H9 (cell line): ENCODE measurements around the gene IGLON5. TPM values are rescaled to one million over a fixed set of nuclear protein-coding genes. Genes with fewer than 3 reads are reported as not detected.

Source experiments
- DNase-seq: peaks from one replicate; pipeline ENCODE4 v3.0.0-alpha.2; 2017
- H2AFZ ChIP-seq: one replicate; pipeline ENCODE4 v1.6.1; 2013; ENCODE audit warnings: mild to moderate bottlenecking, low read length, control low read depth, moderate library complexity
- H2AK5ac ChIP-seq: 2 replicates; pipeline ENCODE4 v1.6.1; 2013; ENCODE audit warnings: low read length, control low read depth, mixed read lengths; ENCODE audit not compliant: insufficient read length
- H2BK120ac ChIP-seq: one replicate; pipeline ENCODE4 v1.6.1; 2013; ENCODE audit warnings: low read depth, mild to moderate bottlenecking, low read length, control low read depth, inconsistent platforms; ENCODE audit not compliant: poor library complexity, severe bottlenecking
- H2BK12ac ChIP-seq: 2 replicates; pipeline ENCODE4 v1.6.1; 2013; ENCODE audit warnings: low read length, control low read depth, mixed read lengths, low read depth; ENCODE audit not compliant: insufficient read length
- H2BK15ac ChIP-seq: 2 replicates; pipeline ENCODE4 v1.6.1; 2013; ENCODE audit warnings: low read depth, low read length, control low read depth
- H2BK20ac ChIP-seq: one replicate; pipeline ENCODE4 v1.6.1; 2013; ENCODE audit warnings: low read depth, mild to moderate bottlenecking, low read length, control low read depth, inconsistent platforms; ENCODE audit not compliant: poor library complexity, severe bottlenecking
- H2BK5ac ChIP-seq: 2 replicates; pipeline ENCODE4 v1.6.1; 2013; ENCODE audit warnings: low read length, control low read depth, mixed read lengths; ENCODE audit not compliant: insufficient read length
- H3K14ac ChIP-seq: 2 replicates; pipeline ENCODE4 v1.6.1; 2013; ENCODE audit warnings: low read length, control low read depth; ENCODE audit not compliant: insufficient read depth
- H3K18ac ChIP-seq: 2 replicates; pipeline ENCODE4 v1.6.1; 2013; ENCODE audit warnings: low read depth, mild to moderate bottlenecking, mixed read lengths, low read length, control low read depth; ENCODE audit not compliant: insufficient read length
- H3K23ac ChIP-seq: 2 replicates; pipeline ENCODE4 v1.6.1; 2013; ENCODE audit warnings: low read length, control low read depth, mixed read lengths, low read depth; ENCODE audit not compliant: insufficient read length
- H3K23me2 ChIP-seq: 2 replicates; pipeline ENCODE4 v1.6.1; 2013; ENCODE audit warnings: low read depth, mild to moderate bottlenecking, mixed read lengths, low read length, control low read depth; ENCODE audit not compliant: insufficient read length, poor library complexity, severe bottlenecking
- H3K27ac ChIP-seq: 2 replicates; pipeline ENCODE4 v1.5.1; 2013; ENCODE audit warnings: low read length, control low read depth, mixed read lengths, low read depth; ENCODE audit not compliant: insufficient read length
- H3K27me3 ChIP-seq: 2 replicates; pipeline ENCODE4 v1.6.1; 2013; ENCODE audit warnings: low read length, control low read depth, inconsistent platforms; ENCODE audit not compliant: insufficient read depth
- H3K4ac ChIP-seq: 2 replicates; pipeline ENCODE4 v1.6.1; 2013; ENCODE audit warnings: low read depth, mild to moderate bottlenecking, control low read depth, inconsistent platforms, low read length, moderate library complexity
- H3K4me1 ChIP-seq: 2 replicates; pipeline ENCODE4 v1.6.1; 2013; ENCODE audit warnings: low read length, control low read depth, inconsistent platforms; ENCODE audit not compliant: insufficient read depth
- H3K4me2 ChIP-seq: 2 replicates; pipeline ENCODE4 v1.6.1; 2013; ENCODE audit warnings: low read length, control low read depth, mixed read lengths; ENCODE audit not compliant: insufficient read length, insufficient read depth
- H3K56ac ChIP-seq: 2 replicates; pipeline ENCODE4 v1.6.1; 2013; ENCODE audit warnings: low read depth, mild to moderate bottlenecking, mixed read lengths, low read length, control low read depth; ENCODE audit not compliant: insufficient read length
- H3K79me1 ChIP-seq: 2 replicates; pipeline ENCODE4 v1.6.1; 2013; ENCODE audit warnings: low read depth, mild to moderate bottlenecking, moderate library complexity, low read length, control low read depth, inconsistent platforms; ENCODE audit not compliant: insufficient read depth, poor library complexity, severe bottlenecking
- H3K79me2 ChIP-seq: 2 replicates; pipeline ENCODE4 v1.6.1; 2013; ENCODE audit warnings: low read length, control low read depth, inconsistent platforms; ENCODE audit not compliant: insufficient read depth
- H3K9ac ChIP-seq: 2 replicates; pipeline ENCODE4 v1.6.1; 2013; ENCODE audit warnings: low read length, control low read depth, mixed read lengths; ENCODE audit not compliant: insufficient read length; ENCODE audit errors: extremely low read depth
- H3K9me3 ChIP-seq: one replicate; pipeline ENCODE4 v1.6.1; 2013; ENCODE audit warnings: low read depth, low read length, inconsistent platforms; ENCODE audit not compliant: control insufficient read depth
- H3T11ph ChIP-seq: one replicate; pipeline ENCODE4 v1.6.1; 2013; ENCODE audit warnings: mild to moderate bottlenecking, low read length, control low read depth, inconsistent platforms
- H4K20me1 ChIP-seq: one replicate; pipeline ENCODE4 v1.6.1; 2013; ENCODE audit not compliant: control insufficient read depth, insufficient read length, insufficient read depth
- H4K5ac ChIP-seq: 2 replicates; pipeline ENCODE4 v1.6.1; 2013; ENCODE audit warnings: low read depth, mild to moderate bottlenecking, mixed read lengths, low read length, control low read depth; ENCODE audit not compliant: insufficient read length
- H4K8ac ChIP-seq: replicated peaks from 2 replicates; pipeline ENCODE4 v1.6.1; 2013; ENCODE audit warnings: low read length, control low read depth, mixed read lengths, low read depth; ENCODE audit not compliant: insufficient read length
- H4K91ac ChIP-seq: 2 replicates; pipeline ENCODE4 v1.6.1; 2013; ENCODE audit warnings: low read depth, mild to moderate bottlenecking, moderate library complexity, mixed read lengths, low read length, control low read depth; ENCODE audit not compliant: insufficient read length
- H3K27ac Mint-ChIP-seq, 3 experiments: 2 replicates in 2 of 3; 3 replicates in 1 of 3; pipeline ENCODE4 v1.8.0; 2020 to 2021; ENCODE audit warnings: mixed read lengths in 3 of 3, mild to moderate bottlenecking in 1 of 3, moderate library complexity in 1 of 3
- H3K27me3 Mint-ChIP-seq: 2 replicates; pipeline ENCODE4 v1.8.0; 2021; ENCODE audit warnings: low read depth, mild to moderate bottlenecking, moderate library complexity, mixed read lengths
- H3K36me3 Mint-ChIP-seq, 3 experiments: 2 replicates in 2 of 3; 3 replicates in 1 of 3; pipeline ENCODE4 v1.8.0; 2020 to 2021; ENCODE audit warnings: low read depth in 3 of 3, mixed read lengths in 3 of 3; ENCODE audit not compliant: insufficient read depth in 1 of 3
- H3K4me1 Mint-ChIP-seq, 2 experiments: 2 replicates each; pipeline ENCODE4 v1.8.0; 2020; ENCODE audit warnings: mixed read lengths in 2 of 2
- H3K4me3 Mint-ChIP-seq, 2 experiments: 2 replicates in 1 of 2; 3 replicates in 1 of 2; pipeline ENCODE4 v1.8.0; 2020 to 2021; ENCODE audit warnings: mild to moderate bottlenecking in 2 of 2, mixed read lengths in 2 of 2, moderate library complexity in 1 of 2
- H3K9me3 Mint-ChIP-seq, 2 experiments: 2 replicates in 1 of 2; 3 replicates in 1 of 2; pipeline ENCODE4 v1.8.0; 2020; ENCODE audit warnings: mild to moderate bottlenecking in 2 of 2, mixed read lengths in 2 of 2, moderate library complexity in 1 of 2
- WGBS: extraction: QIAGEN DNeasy Blood & Tissue Kit; methylation state at CpG from one replicate; pipeline ENCODE4 v1.1.7; 2013; ENCODE audit warnings: missing lambda C conversion rate, low lambda C conversion rate, mixed read lengths; ENCODE audit not compliant: insufficient read length; ENCODE audit errors: extremely low coverage; 5-methylcytosine and 5-hydroxymethylcytosine counted together
- total RNA-seq: library from RNA; stranded (reverse); gene quantifications from 2 replicates; pipeline ENCODE4 v1.2.1, GENCODE V29; 2021
- TF ChIP-seq, protein P1 (sequence below): fragments of 200-600 bp; sonication (generic); conservative IDR thresholded peaks from 3 replicates; pipeline ENCODE4 v1.8.0; 2021; ENCODE audit warnings: antibody characterized with exemption, mild to moderate bottlenecking

IGLON5 gene
- total RNA-seq, 1 experiment from 2014 or later, result 41.4 TPM

GRCh38 chr19:51372021-51372648 lies 60.7 kb downstream of the IGLON5 start:
- H3K4me1 Mint-ChIP-seq, result peaks cover 14 to 17% of the 10 kb centered on the region in 2 experiments
- H4K91ac ChIP-seq, result no peak overlapping the region

More at GRCh38 chr19:51372021-51372648, 60.7 kb downstream of the IGLON5 start:
- Histone ChIP-seq H3K27me3 (no peaks in the 10 kb centered on the region), H2AFZ (no peak overlapping the region), H2AK5ac (no peak overlapping the region), H2BK5ac (no peak overlapping the region), H3K14ac (no peak overlapping the region; the same call in 1 of the 2 replicates), H2BK12ac (no peak overlapping the region), H4K5ac (no peak overlapping the region), H3K79me2 (no peaks in the 10 kb centered on the region), H3K27ac (no peak overlapping the region), H2BK15ac (no peak overlapping the region), H3K4ac (no peak overlapping the region), H3K4me1 (no peaks in the 10 kb centered on the region; the same call in 1 of the 2 replicates), H3K9me3 (no peaks in the 10 kb centered on the region), H2BK120ac (no peak overlapping the region), H3K18ac (no peak overlapping the region), H3T11ph (no peak overlapping the region), H3K79me1 (no peaks in the 10 kb centered on the region), H4K8ac (no peak overlapping the region), H2BK20ac (no peak overlapping the region), H3K9ac (no peak overlapping the region), H3K56ac (no peak overlapping the region), H3K23me2 (peaks cover 10% of the 10 kb centered on the region), H4K20me1 (no peaks in the 10 kb centered on the region), H3K23ac (no peak overlapping the region), H3K4me2 (no peak overlapping the region)
- Mint-ChIP-seq H3K27ac (no peak overlapping the region), H3K36me3 (no peaks in the 10 kb centered on the region; a peak in 1 of 7 replicates), H3K27me3 (peaks cover 21% of the 10 kb centered on the region), H3K4me3 (no peak overlapping the region), H3K9me3 (no peaks in the 10 kb centered on the region)
- no peak for DNase-seq
- no CpG with 5 or more reads among the region's 18 CpGs for WGBS
- TF ChIP-seq, protein P1, sequence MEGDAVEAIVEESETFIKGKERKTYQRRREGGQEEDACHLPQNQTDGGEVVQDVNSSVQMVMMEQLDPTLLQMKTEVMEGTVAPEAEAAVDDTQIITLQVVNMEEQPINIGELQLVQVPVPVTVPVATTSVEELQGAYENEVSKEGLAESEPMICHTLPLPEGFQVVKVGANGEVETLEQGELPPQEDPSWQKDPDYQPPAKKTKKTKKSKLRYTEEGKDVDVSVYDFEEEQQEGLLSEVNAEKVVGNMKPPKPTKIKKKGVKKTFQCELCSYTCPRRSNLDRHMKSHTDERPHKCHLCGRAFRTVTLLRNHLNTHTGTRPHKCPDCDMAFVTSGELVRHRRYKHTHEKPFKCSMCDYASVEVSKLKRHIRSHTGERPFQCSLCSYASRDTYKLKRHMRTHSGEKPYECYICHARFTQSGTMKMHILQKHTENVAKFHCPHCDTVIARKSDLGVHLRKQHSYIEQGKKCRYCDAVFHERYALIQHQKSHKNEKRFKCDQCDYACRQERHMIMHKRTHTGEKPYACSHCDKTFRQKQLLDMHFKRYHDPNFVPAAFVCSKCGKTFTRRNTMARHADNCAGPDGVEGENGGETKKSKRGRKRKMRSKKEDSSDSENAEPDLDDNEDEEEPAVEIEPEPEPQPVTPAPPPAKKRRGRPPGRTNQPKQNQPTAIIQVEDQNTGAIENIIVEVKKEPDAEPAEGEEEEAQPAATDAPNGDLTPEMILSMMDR, result no peak
